Vagina (tissue), 2 donors: ENCODE measurements around the gene KYNU. TPM values are rescaled to one million over a fixed set of nuclear protein-coding genes. Genes with fewer than 3 reads are reported as not detected.
A peak's percentile ranks its signal among the peaks of the same experiment; 100 is the strongest.

ENCODE experiments used
- DNase-seq, 2 donors: peaks; one replicate each; pipeline ENCODE4 v3.0.0-alpha.2; 2017; ENCODE audit errors: extremely low spot score in 2 of 2
- H3K27ac ChIP-seq: fragments of 200-600 bp; sonication (generic); one replicate; pipeline ENCODE4 v1.5.1; 2019
- H3K27me3 ChIP-seq: fragments of 200-600 bp; sonication (generic); one replicate; pipeline ENCODE4 v1.5.1; 2019
- H3K36me3 ChIP-seq, 2 donors: fragments of 200-600 bp; sonication (generic); one replicate each; pipeline ENCODE4 v1.5.1; 2017 to 2019
- H3K4me1 ChIP-seq: fragments of 200-600 bp; sonication (generic); one replicate; pipeline ENCODE4 v1.5.1; 2019
- H3K4me3 ChIP-seq, 2 donors: fragments of 200-600 bp; sonication (generic); 1 replicate in 1 of 2; 2 replicates in 1 of 2; pipeline ENCODE4 v1.5.1; 2016 to 2019
- H3K9me3 ChIP-seq: fragments of 200-600 bp; sonication (generic); one replicate; pipeline ENCODE4 v1.5.1; 2019
- CTCF ChIP-seq, 3 experiments: fragments of 450-650 bp in 2 of 3; fragments of 200-600 bp in 1 of 3; sonication (generic) in 1 of 3; IDR thresholded peaks; one replicate each; pipeline ENCODE4 v1.5.1; 2017 to 2019; ENCODE audit warnings: antibody characterized with exemption in 3 of 3, mild to moderate bottlenecking in 2 of 3, moderate library complexity in 2 of 3
- POLR2A ChIP-seq, 2 donors: fragments of 450-650 bp; IDR thresholded peaks; one replicate each; pipeline ENCODE4 v1.6.1; 2017; ENCODE audit warnings: antibody characterized with exemption in 2 of 2, mild to moderate bottlenecking in 2 of 2, moderate library complexity in 2 of 2
- POLR2AphosphoS5 ChIP-seq, 2 donors: sonication (generic); formaldehyde crosslinking; IDR thresholded peaks; one replicate each; pipeline ENCODE4 v1.9.0; 2017; ENCODE audit warnings: antibody characterized with exemption in 2 of 2, mild to moderate bottlenecking in 2 of 2, low read depth in 1 of 2; ENCODE audit not compliant: insufficient read depth in 1 of 2
- intact Hi-C: fragments of 100-400 bp; cut with DNase I; formaldehyde crosslinking; loops from one replicate; pipeline ENCODE4 v1.15.1; 2023
- total RNA-seq: library from RNA; depleted of rRNA; stranded (reverse); fragments of >200 nt; gene quantifications from one replicate; pipeline ENCODE4 v1.2.3, GENCODE V29; 2016

The KYNU gene
- total RNA-seq, 1 donor from 2014 or later = 3.7 TPM

GRCh38 chr2:142973822-142974207, 96.4 kb downstream of the KYNU start:
- Histone ChIP-seq H3K27me3 (no peaks in the 10 kb centered on the region), H3K4me3 (no peak overlapping the region), H3K36me3 (no peaks in the 10 kb centered on the region), H3K4me1 (peaks cover 6% of the 10 kb centered on the region), H3K9me3 (no peaks in the 10 kb centered on the region), H3K27ac (no peak overlapping the region)
- DNase-seq = no peak
- intact Hi-C loops = no loop called here
- TF ChIP-seq CTCF (IDR thresholded peaks at IDR 0.05) (no peak), POLR2AphosphoS5 (IDR thresholded peaks at IDR 0.05; ENCODE audit: insufficient read depth in 1 of 2, low read depth in 1 of 2) (no peak), POLR2A (IDR thresholded peaks at IDR 0.05) (no peak)

DNA sequence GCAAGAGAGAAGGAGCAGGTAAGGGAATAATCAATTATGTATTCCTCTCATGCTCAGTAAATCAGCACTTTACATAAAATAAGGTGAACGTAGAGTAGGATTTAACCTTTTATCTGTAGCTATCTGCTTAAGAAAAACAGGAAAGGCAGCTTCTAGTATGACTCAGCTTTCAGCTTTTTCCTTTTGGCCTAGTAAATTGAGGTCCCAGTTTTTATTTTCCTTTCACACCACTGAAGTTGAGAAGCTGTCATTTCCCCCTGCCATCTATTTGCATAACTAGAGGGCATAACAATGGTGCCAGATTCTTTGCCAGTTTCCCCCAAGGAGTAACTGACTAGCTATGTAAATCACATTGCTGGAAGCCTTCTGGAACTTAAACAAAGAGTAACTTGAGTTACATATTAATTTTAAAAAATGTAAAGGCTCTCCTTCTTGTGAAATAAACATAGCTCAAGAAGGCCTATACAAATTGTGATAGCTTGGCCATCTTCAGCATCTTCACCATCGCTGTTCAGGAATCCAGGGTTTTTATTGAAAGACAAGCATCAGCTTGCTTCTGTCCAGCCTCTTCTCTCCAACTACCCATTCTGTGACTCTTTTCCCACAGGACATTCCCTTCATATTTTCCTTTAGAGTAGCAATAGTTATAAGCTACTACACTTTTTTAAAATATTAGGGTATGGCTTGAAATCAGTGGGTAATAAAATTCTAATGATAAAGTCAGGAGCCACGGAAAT, 97.0 kb downstream of the KYNU start:
- TF ChIP-seq POLR2A (IDR thresholded peaks at IDR 0.05) (no peak), CTCF (IDR thresholded peaks at IDR 0.05) (no peak), POLR2AphosphoS5 (IDR thresholded peaks at IDR 0.05; ENCODE audit: insufficient read depth in 1 of 2, low read depth in 1 of 2) (peak in 1 of 2 donors; percentile 15)
- Histone ChIP-seq H3K27ac (peak overlapping the region; percentile 28), H3K4me1 (peaks cover 6% of the 10 kb centered on the region), H3K36me3 (no peaks in the 10 kb centered on the region), H3K4me3 (no peak overlapping the region), H3K27me3 (no peaks in the 10 kb centered on the region), H3K9me3 (no peaks in the 10 kb centered on the region)
- intact Hi-C loops = no loop called here
- DNase-seq = no peak

GRCh38 chr2:142975239-142975638, 97.8 kb downstream of the KYNU start:
- intact Hi-C loops = no loop called here
- peak overlapping the region; percentile 28 for H3K27ac ChIP-seq

GRCh38 chr2:142980246-142981068, 103.0 kb downstream of the KYNU start:
- no peak overlapping the region for H3K4me3 ChIP-seq
- intact Hi-C loops = no loop called here
- H3K4me1 ChIP-seq = no peaks in the 10 kb centered on the region
- H3K36me3 ChIP-seq = no peaks in the 10 kb centered on the region
- no peaks in the 10 kb centered on the region for H3K9me3 ChIP-seq
- no peaks in the 10 kb centered on the region for H3K27me3 ChIP-seq
- H3K27ac ChIP-seq = no peak overlapping the region
- no peak for DNase-seq
- TF ChIP-seq CTCF (IDR thresholded peaks at IDR 0.05) (peak; percentile 18 to 57 (median 53)), POLR2AphosphoS5 (IDR thresholded peaks at IDR 0.05; ENCODE audit: insufficient read depth in 1 of 2, low read depth in 1 of 2) (no peak), POLR2A (IDR thresholded peaks at IDR 0.05) (no peak)

More at GRCh38 chr2:142975239-142975638, 97.8 kb downstream of the KYNU start:
- no peak for DNase-seq
- Histone ChIP-seq H3K9me3 (no peaks in the 10 kb centered on the region), H3K4me3 (no peak overlapping the region), H3K4me1 (peaks cover 6% of the 10 kb centered on the region), H3K27me3 (no peaks in the 10 kb centered on the region), H3K36me3 (no peaks in the 10 kb centered on the region)
- TF ChIP-seq CTCF (IDR thresholded peaks at IDR 0.05) (no peak), POLR2AphosphoS5 (IDR thresholded peaks at IDR 0.05; ENCODE audit: insufficient read depth in 1 of 2, low read depth in 1 of 2) (no peak), POLR2A (IDR thresholded peaks at IDR 0.05) (no peak)

DNA sequence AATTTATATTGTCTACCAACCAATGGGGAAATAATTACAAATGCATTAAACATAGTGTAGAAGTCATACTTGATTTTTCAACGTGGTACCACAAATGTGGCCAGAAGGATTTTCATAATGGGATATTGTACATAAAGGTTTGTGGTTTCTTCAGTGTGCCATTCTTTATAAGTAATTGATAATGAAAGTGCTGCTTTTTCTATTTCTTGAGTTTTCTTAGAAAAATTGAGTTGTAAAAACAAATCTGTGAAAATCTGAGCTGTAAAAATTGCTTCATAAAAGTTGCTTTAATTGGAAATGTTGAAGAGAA, 103.6 kb downstream of the KYNU start:
- intact Hi-C loops = no loop called here
- Histone ChIP-seq H3K4me1 (no peaks in the 10 kb centered on the region), H3K27ac (no peak overlapping the region), H3K36me3 (no peaks in the 10 kb centered on the region), H3K9me3 (no peaks in the 10 kb centered on the region), H3K4me3 (no peak overlapping the region), H3K27me3 (no peaks in the 10 kb centered on the region)
- TF ChIP-seq POLR2A (IDR thresholded peaks at IDR 0.05) = no peak
- no peak for TF ChIP-seq CTCF (IDR thresholded peaks at IDR 0.05)
- no peak for TF ChIP-seq POLR2AphosphoS5 (IDR thresholded peaks at IDR 0.05; ENCODE audit: insufficient read depth in 1 of 2, low read depth in 1 of 2)
- no peak for DNase-seq
